GM12874 (cell line): Measurements from ENCODE around the gene EXOC6B.

Experiments
- TF ChIP-seq, protein P1 (sequence below): IDR thresholded peaks from 2 replicates; pipeline ENCODE4 v1.5.1; 2011; ENCODE audit warnings: low read depth, mild to moderate bottlenecking, control low read depth, low read length, moderate library complexity; ENCODE audit not compliant: insufficient read depth

EXOC6B gene

GRCh38 chr2:72738096-72738495 is 87.7 kb downstream of the EXOC6B start:
- TF ChIP-seq, protein P1, sequence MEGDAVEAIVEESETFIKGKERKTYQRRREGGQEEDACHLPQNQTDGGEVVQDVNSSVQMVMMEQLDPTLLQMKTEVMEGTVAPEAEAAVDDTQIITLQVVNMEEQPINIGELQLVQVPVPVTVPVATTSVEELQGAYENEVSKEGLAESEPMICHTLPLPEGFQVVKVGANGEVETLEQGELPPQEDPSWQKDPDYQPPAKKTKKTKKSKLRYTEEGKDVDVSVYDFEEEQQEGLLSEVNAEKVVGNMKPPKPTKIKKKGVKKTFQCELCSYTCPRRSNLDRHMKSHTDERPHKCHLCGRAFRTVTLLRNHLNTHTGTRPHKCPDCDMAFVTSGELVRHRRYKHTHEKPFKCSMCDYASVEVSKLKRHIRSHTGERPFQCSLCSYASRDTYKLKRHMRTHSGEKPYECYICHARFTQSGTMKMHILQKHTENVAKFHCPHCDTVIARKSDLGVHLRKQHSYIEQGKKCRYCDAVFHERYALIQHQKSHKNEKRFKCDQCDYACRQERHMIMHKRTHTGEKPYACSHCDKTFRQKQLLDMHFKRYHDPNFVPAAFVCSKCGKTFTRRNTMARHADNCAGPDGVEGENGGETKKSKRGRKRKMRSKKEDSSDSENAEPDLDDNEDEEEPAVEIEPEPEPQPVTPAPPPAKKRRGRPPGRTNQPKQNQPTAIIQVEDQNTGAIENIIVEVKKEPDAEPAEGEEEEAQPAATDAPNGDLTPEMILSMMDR, result no peak

- TF ChIP-seq, protein P1, result no peak
Observed at GRCh38 chr2:72734432-72734831, 91.4 kb downstream of the EXOC6B start.

GRCh38 chr2:72731116-72731515 is 94.7 kb downstream of the EXOC6B start:
- TF ChIP-seq, protein P1, result no peak

DNA sequence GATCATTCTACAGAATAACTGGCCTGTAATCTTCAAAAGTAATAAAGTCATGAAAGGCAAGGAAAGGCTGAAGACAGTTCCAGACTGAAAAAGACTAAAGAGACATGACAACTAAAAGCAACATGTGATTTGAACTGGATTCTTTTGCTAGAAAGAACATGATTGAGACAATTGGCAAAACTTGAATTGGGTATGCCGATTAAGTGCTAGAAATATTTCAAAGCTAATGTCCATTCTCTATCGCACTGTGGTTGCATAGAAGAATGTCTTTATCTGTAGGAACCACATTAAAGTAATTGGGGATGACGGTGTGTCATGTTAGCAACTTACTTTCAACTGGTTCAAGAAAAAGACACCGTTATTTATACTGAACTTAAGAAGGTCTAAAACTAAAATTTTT is 98.5 kb downstream of the EXOC6B start:
- TF ChIP-seq, protein P1, result no peak

- TF ChIP-seq, protein P1, result no peak
Observed at GRCh38 chr2:72723769-72724370, 102.0 kb downstream of the EXOC6B start.

- TF ChIP-seq, protein P1, result no peak
Observed at GRCh38 chr2:72722492-72723070, 103.3 kb downstream of the EXOC6B start.

DNA sequence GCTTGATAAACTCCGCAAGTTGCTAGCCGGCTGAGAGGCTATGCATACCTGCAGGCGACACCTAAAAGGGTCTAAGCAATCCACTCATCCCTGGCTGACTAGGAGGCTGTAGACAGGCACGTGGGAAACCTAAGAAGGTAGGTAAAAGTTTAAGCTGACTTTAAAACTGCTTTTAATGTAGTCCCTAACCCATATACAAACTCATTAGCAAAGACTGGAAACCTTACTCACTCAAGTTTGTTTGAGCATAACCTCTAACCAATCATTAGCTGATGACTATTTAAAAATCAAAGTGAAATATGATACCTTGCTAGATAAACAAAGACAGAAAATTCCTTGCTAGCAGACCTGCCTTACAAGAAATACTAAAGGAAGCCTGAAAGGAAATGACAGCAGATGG is 106.4 kb downstream of the EXOC6B start:
- TF ChIP-seq, protein P1, result no peak

GRCh38 chr2:72718876-72719275 is 107.0 kb downstream of the EXOC6B start:
- TF ChIP-seq, protein P1, result no peak
